GM23338 (cell line): ENCODE measurements around the gene CBX8.

Experiments used
- STAT1 ChIP-seq: IDR thresholded peaks from one replicate; pipeline ENCODE4 v1.6.1; 2016; ENCODE audit warnings: antibody characterized with exemption; ENCODE audit not compliant: unreplicated experiment
- ZNF114 ChIP-seq: fragments of 250-450 bp; sonication (Bioruptor Pico); IDR thresholded peaks from 2 replicates; pipeline ENCODE4 v1.5.0; 2020; ENCODE audit warnings: mild to moderate bottlenecking, moderate library complexity

DNA sequence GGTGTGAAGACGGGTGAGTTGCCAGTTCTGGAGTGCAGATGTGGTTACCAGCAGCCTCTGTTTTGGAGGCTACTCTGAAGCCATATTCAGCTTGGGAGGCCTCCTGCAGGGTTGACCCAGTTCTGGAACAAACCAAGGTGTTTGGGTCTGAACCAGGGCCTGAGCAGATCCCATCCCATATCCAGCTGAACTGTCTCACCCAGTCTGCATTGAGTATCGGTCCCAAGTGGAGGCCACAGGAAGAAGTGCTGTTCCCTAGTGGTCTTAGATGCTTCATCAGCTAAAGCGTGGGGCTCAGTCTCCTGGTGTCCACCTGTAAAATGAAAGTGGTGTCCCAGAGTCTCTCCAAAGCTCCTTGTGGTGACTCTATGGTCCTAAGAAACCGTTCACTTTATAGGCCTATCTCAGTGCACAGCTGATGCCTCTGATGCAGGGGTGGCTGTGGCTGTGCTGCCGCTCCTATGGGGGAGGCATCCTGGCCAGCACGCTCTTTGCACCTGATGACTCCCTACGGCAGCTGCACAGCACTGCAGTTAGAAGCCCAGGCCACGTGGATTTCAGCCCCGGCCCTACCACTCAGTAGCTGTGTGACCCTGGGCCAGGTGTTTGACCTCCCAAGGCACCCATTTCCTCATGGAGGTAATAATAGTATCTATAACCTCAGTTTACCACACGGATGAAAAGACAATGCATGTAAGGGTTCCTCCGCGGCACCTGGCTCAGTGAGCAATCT, 21.3 kb upstream of the CBX8 start:
- TF ChIP-seq ZNF114 (no peak), STAT1 (no peak)
